Glomerular visceral epithelial cell (primary cell): ENCODE results near the gene ZEB2.

Source experiments
- DNase-seq: peaks from one replicate; pipeline ENCODE4 v3.0.0-alpha.2; 2016; ENCODE audit errors: extremely low spot score

Gene ZEB2

GRCh38 chr2:144519934-144520731 is at the start of gene ZEB2:
ZEB2 (minus strand) TSS chr2:144520119; CDS start chr2:144517350, 2,769 bp downstream.
- DNase-seq, result peak; percentile 87

GRCh38 chr2:144567745-144568144 is 47.8 kb upstream of the ZEB2 start:
- no peak for DNase-seq

GRCh38 chr2:144566448-144566847 is 46.5 kb upstream of the ZEB2 start:
- DNase-seq, result no peak

- no peak for DNase-seq
Measured at GRCh38 chr2:144560251-144560650, 40.3 kb upstream of the ZEB2 start.

GRCh38 chr2:144559681-144560080 is 39.8 kb upstream of the ZEB2 start:
- no peak for DNase-seq

GRCh38 chr2:144559242-144559641 is 39.3 kb upstream of the ZEB2 start:
- no peak for DNase-seq

- DNase-seq, result no peak
Measured at GRCh38 chr2:144554492-144555210, 34.7 kb upstream of the ZEB2 start.

GRCh38 chr2:144553379-144553778 is 33.5 kb upstream of the ZEB2 start:
- DNase-seq, result peak; percentile 58

- DNase-seq, result no peak
Measured at GRCh38 chr2:144552821-144553220, 32.9 kb upstream of the ZEB2 start.

- peak; percentile 77 for DNase-seq
Measured at GRCh38 chr2:144550911-144551310, 31.0 kb upstream of the ZEB2 start.

- no peak for DNase-seq
Measured at GRCh38 chr2:144550084-144550483, 30.2 kb upstream of the ZEB2 start.

- no peak for DNase-seq
Measured at GRCh38 chr2:144548532-144549191, 28.7 kb upstream of the ZEB2 start.

GRCh38 chr2:144548088-144548487 is 28.2 kb upstream of the ZEB2 start:
- no peak for DNase-seq

- no peak for DNase-seq
Measured at GRCh38 chr2:144547494-144547893, 27.6 kb upstream of the ZEB2 start.

- DNase-seq, result no peak
Measured at GRCh38 chr2:144546933-144547332, 27.0 kb upstream of the ZEB2 start.

- no peak for DNase-seq
Measured at GRCh38 chr2:144545787-144546186, 25.9 kb upstream of the ZEB2 start.

GRCh38 chr2:144544053-144544452 is 24.1 kb upstream of the ZEB2 start:
- no peak for DNase-seq

GRCh38 chr2:144541396-144541795 is 21.5 kb upstream of the ZEB2 start:
- DNase-seq, result no peak

- DNase-seq, result no peak
Measured at GRCh38 chr2:144539289-144539782, 19.4 kb upstream of the ZEB2 start.

- no peak for DNase-seq
Measured at GRCh38 chr2:144535300-144535699, 15.4 kb upstream of the ZEB2 start.

GRCh38 chr2:144533221-144533620 is 13.3 kb upstream of the ZEB2 start:
- DNase-seq, result no peak

- DNase-seq, result no peak
Measured at GRCh38 chr2:144530596-144530995, 10.7 kb upstream of the ZEB2 start.
